HCT116 (cell line): ENCODE data around the gene FAIM.

Source experiments
- CTCF ChIP-seq, 3 experiments: fragments of 200-600 bp in 1 of 3; sonication (generic) in 1 of 3; IDR thresholded peaks in 2 of 3; conservative IDR thresholded peaks in 1 of 3; 2 replicates each; pipeline ENCODE4 v1.5.1; 2012 to 2017; ENCODE audit warnings: low read depth in 2 of 3, low read length in 2 of 3, antibody characterized with exemption in 1 of 3, borderline replicate concordance in 1 of 3, control low read depth in 1 of 3, mild to moderate bottlenecking in 1 of 3, mixed read lengths in 1 of 3, mixed run types in 1 of 3, moderate library complexity in 1 of 3; ENCODE audit not compliant: insufficient read depth in 1 of 3
- EZH2 ChIP-seq: fragments of 200-600 bp; sonication (generic); IDR thresholded peaks from 2 replicates; pipeline ENCODE4 v1.6.1; 2017; ENCODE audit warnings: antibody characterized with exemption, mixed run types
- JUND ChIP-seq: IDR thresholded peaks from 2 replicates; pipeline ENCODE4 v1.6.1; 2012
- POLR2A ChIP-seq: IDR thresholded peaks from 2 replicates; pipeline ENCODE4 v1.7.0; 2011; ENCODE audit warnings: borderline replicate concordance; ENCODE audit not compliant: insufficient read depth, insufficient read length; ENCODE audit errors: extremely low read depth
- POLR2AphosphoS5 ChIP-seq: IDR thresholded peaks from 2 replicates; pipeline ENCODE4 v1.6.1; 2011; ENCODE audit warnings: mild to moderate bottlenecking, low read depth, low read length, moderate library complexity
- REST ChIP-seq: IDR thresholded peaks from 2 replicates; pipeline ENCODE4 v1.6.1; 2012; ENCODE audit warnings: low read depth
- SRF ChIP-seq: IDR thresholded peaks from 2 replicates; pipeline ENCODE4 v1.6.1; 2012; ENCODE audit warnings: low read depth
- YY1 ChIP-seq: IDR thresholded peaks from 2 replicates; pipeline ENCODE4 v1.6.1; 2011; ENCODE audit warnings: low read length, low read depth, moderate library complexity, mild to moderate bottlenecking; ENCODE audit not compliant: insufficient replicate concordance; ENCODE audit errors: extremely low read depth
- ZNF274 ChIP-seq: fragments of 200-500 bp; sonication (Bioruptor generic); IDR thresholded peaks from 2 replicates; pipeline ENCODE4 v1.6.1; 2014; ENCODE audit warnings: mild to moderate bottlenecking, low read depth, low read length, inconsistent platforms

- TF ChIP-seq YY1, result peak; percentile 83
- TF ChIP-seq CTCF (IDR thresholded peaks at IDR 0.05 in 2 of 3, conservative IDR thresholded peaks at IDR 0.05 in 1 of 3; ENCODE audit: borderline replicate concordance in 1 of 3, insufficient read depth in 1 of 3, low read depth in 2 of 3, low read length in 2 of 3), result no peak
- TF ChIP-seq ZNF274, result no peak
- TF ChIP-seq EZH2, result no peak
- no peak for TF ChIP-seq REST
- TF ChIP-seq POLR2AphosphoS5, result peak; percentile 76
- TF ChIP-seq JUND, result no peak
- TF ChIP-seq POLR2A, result no peak
- no peak for TF ChIP-seq SRF
These were observed at the start of gene FAIM for GRCh38 chr3:138608322-138609135.
